DMS53 (cell line): ENCODE measurements around the gene OR4D1.
A peak's percentile ranks its signal among the peaks of the same experiment; 100 is the strongest.

Experiments used
- DNase-seq: peaks from one replicate; lab custom pipeline; 2025; lab: John Stamatoyannopoulos, UW

OR4D1 gene

GRCh38 chr17:58193641-58194255, 45.6 kb downstream of the OR4D1 start:
- no peak for DNase-seq

GRCh38 chr17:58195518-58196123, 47.4 kb downstream of the OR4D1 start:
- DNase-seq = no peak

GRCh38 chr17:58196610-58197009, 48.4 kb downstream of the OR4D1 start:
- no peak for DNase-seq

GRCh38 chr17:58200024-58200633, 51.9 kb downstream of the OR4D1 start:
- peak; percentile 87 for DNase-seq

GRCh38 chr17:58202859-58203258, 54.7 kb downstream of the OR4D1 start:
- no peak for DNase-seq

- DNase-seq = no peak
Observed at GRCh38 chr17:58204796-58205195, 56.6 kb downstream of the OR4D1 start.

- DNase-seq = no peak
Observed at GRCh38 chr17:58205936-58206335, 57.8 kb downstream of the OR4D1 start.

- DNase-seq = no peak
Observed at GRCh38 chr17:58207451-58207850, 59.3 kb downstream of the OR4D1 start.

GRCh38 chr17:58208344-58208743, 60.2 kb downstream of the OR4D1 start:
- DNase-seq = no peak
